GM12864 (cell line): ENCODE results near the gene COQ4.
A peak's percentile ranks its signal among the peaks of the same experiment; 100 is the strongest.

ENCODE experiments used
- DNase-seq: peaks from one replicate; pipeline ENCODE4 v3.0.0-alpha.2; 2011; ENCODE audit warnings: low read depth
- H3K4me3 ChIP-seq: 2 replicates; pipeline ENCODE4 v1.5.1; 2011; ENCODE audit warnings: mild to moderate bottlenecking, low read depth, low read length, control low read depth
- TF ChIP-seq, protein P1 (sequence below): IDR thresholded peaks from 2 replicates; pipeline ENCODE4 v1.5.1; 2011; ENCODE audit warnings: low read depth, mild to moderate bottlenecking, moderate library complexity, low read length, control low read depth, inconsistent platforms; ENCODE audit errors: missing control alignments

COQ4 gene

DNA sequence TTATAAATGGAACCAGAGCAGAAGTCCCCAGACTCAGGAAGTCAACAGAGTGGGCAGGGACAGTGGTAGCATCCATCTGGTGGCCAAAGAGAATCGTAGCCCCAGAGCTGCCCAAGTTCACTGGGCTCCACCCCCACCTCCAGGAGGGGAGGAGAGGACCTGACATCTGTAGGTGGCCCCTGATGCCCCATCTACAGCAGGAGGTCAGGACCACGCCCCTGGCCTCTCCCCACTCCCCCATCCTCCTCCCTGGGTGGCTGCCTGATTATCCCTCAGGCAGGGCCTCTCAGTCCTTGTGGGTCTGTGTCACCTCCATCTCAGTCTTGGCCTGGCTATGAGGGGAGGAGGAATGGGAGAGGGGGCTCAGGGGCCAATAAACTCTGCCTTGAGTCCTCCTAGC is 38.2 kb downstream of the COQ4 start:
- DNase-seq: no peak

GRCh38 chr9:128361296-128361985 is 38.8 kb downstream of the COQ4 start:
- TF ChIP-seq, protein P1, sequence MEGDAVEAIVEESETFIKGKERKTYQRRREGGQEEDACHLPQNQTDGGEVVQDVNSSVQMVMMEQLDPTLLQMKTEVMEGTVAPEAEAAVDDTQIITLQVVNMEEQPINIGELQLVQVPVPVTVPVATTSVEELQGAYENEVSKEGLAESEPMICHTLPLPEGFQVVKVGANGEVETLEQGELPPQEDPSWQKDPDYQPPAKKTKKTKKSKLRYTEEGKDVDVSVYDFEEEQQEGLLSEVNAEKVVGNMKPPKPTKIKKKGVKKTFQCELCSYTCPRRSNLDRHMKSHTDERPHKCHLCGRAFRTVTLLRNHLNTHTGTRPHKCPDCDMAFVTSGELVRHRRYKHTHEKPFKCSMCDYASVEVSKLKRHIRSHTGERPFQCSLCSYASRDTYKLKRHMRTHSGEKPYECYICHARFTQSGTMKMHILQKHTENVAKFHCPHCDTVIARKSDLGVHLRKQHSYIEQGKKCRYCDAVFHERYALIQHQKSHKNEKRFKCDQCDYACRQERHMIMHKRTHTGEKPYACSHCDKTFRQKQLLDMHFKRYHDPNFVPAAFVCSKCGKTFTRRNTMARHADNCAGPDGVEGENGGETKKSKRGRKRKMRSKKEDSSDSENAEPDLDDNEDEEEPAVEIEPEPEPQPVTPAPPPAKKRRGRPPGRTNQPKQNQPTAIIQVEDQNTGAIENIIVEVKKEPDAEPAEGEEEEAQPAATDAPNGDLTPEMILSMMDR: no peak
- peak overlapping the region; percentile 18; the same call in 1 of the 2 replicates for H3K4me3 ChIP-seq
- no peak for DNase-seq

More for the DNA sequence above, 38.2 kb downstream of the COQ4 start:
- H3K4me3 ChIP-seq: no peak overlapping the region
- TF ChIP-seq, protein P1: no peak

DNA sequence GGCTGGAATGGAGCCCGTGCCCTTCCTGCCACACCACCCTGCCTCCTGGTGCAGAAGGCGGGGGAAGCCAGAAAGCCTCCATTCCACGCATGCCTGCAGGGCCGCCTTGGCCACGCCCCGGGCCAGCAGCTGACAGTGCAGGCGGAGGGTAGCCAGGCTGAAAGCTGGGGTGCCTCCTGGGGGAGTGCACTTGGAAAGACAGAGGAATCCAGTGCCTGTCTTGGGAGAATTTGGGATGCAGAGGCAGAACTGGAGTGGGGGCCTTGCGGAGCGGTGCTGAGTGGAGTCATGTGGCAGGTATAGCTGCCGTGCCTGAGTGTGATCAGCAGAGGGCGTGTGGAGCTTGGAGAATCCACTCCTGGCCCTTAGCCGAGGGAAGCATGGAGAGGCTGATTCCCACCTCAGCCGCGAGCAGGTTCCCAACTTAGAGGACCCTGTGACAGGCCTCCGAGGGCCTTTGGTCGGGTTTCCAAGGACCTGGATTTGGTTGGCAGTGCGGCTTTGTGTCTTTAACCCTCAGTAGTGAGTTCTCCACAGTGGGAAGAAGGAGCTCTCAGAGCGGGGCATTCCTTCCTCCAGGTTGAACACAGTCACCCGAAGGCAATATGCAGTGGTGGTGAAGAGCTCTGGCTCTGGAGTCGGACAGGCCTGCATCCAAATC is 39.5 kb downstream of the COQ4 start:
- TF ChIP-seq, protein P1: peak; percentile 95
- peak overlapping the region; percentile 18 for H3K4me3 ChIP-seq
- DNase-seq: no peak

- TF ChIP-seq, protein P1: no peak
- no peak for DNase-seq
Measured at GRCh38 chr9:128362774-128363173, 40.1 kb downstream of the COQ4 start.

GRCh38 chr9:128365525-128365924 is 42.9 kb downstream of the COQ4 start:
- no peak for DNase-seq
- TF ChIP-seq, protein P1: no peak
- H3K4me3 ChIP-seq: no peak overlapping the region

More at GRCh38 chr9:128362774-128363173, 40.1 kb downstream of the COQ4 start:
- no peak overlapping the region for H3K4me3 ChIP-seq

- no peak overlapping the region for H3K4me3 ChIP-seq
- DNase-seq: no peak
- TF ChIP-seq, protein P1: no peak
Measured at GRCh38 chr9:128369024-128369706, 46.5 kb downstream of the COQ4 start.
